GM23248 (cell line): ENCODE data around the gene HARS1.

ENCODE experiments used
- EZH2 ChIP-seq: fragments of 200-600 bp; sonication (generic); IDR thresholded peaks from 2 replicates; pipeline ENCODE4 v1.6.1; 2018; ENCODE audit warnings: antibody characterized with exemption, mild to moderate bottlenecking; ENCODE audit not compliant: insufficient read depth, poor library complexity, severe bottlenecking
- EZH2phosphoT487 ChIP-seq: fragments of 200-600 bp; sonication (generic); IDR thresholded peaks from 2 replicates; pipeline ENCODE4 v1.6.1; 2018; ENCODE audit warnings: antibody characterized with exemption, moderate library complexity, mild to moderate bottlenecking, low read depth; ENCODE audit not compliant: insufficient read depth

- TF ChIP-seq EZH2 (no peak), EZH2phosphoT487 (no peak)
These were observed 58.7 kb downstream of the HARS1 start for GRCh38 chr5:140632366-140633020.
